Activated CD4-positive, alpha-beta T cell treated with anti-CD3 and anti-CD28 coated beads, Interleukin-2, amount 10 ng/mL, durations not matched to agents 7 days and 5 days (primary cell): ENCODE data around the gene CPSF7. TPM values are rescaled to one million over a fixed set of nuclear protein-coding genes. Genes with fewer than 3 reads are reported as not detected.
A peak's percentile ranks its signal among the peaks of the same experiment; 100 is the strongest.
"Not testable (repeated sequence)": the region's sequence is repeated elsewhere in the genome, so short reads cannot be mapped to it uniquely, and the experiment has no call there.

Experiments used
- CTCF ChIA-PET: fragments of 350-600 bp; sonication (Branson Sonifier 250); formaldehyde crosslinking; loops from one replicate; lab custom pipeline; 2021; ENCODE audit warnings: antibody characterized with exemption; lab: Charles Lee
- POLR2A ChIA-PET: fragments of 350-600 bp; sonication (Branson Sonifier 250); formaldehyde crosslinking; loops from one replicate; lab custom pipeline; 2021; ENCODE audit warnings: antibody characterized with exemption; lab: Charles Lee
- DNase-seq: peaks from one replicate; pipeline ENCODE4 v3.0.0-alpha.2; 2020
- H3K27ac Mint-ChIP-seq: one replicate; pipeline ENCODE4 v1.8.0; 2021; ENCODE audit warnings: mild to moderate bottlenecking, moderate library complexity, mixed read lengths
- H3K27me3 Mint-ChIP-seq: one replicate; pipeline ENCODE4 v1.8.0; 2021; ENCODE audit warnings: mixed read lengths
- H3K36me3 Mint-ChIP-seq: one replicate; pipeline ENCODE4 v1.8.0; 2021; ENCODE audit warnings: low read depth, mixed read lengths
- H3K4me1 Mint-ChIP-seq: one replicate; pipeline ENCODE4 v1.8.0; 2021; ENCODE audit warnings: mixed read lengths
- H3K4me3 Mint-ChIP-seq: one replicate; pipeline ENCODE4 v1.8.0; 2021; ENCODE audit warnings: mild to moderate bottlenecking, moderate library complexity, mixed read lengths
- H3K9me3 Mint-ChIP-seq: one replicate; pipeline ENCODE4 v1.8.0; 2021; ENCODE audit warnings: mixed read lengths
- total RNA-seq, 2 experiments: library from RNA; stranded (reverse); gene quantifications; one replicate each; pipeline ENCODE4 v1.2.3, GENCODE V29; 2021

Gene CPSF7
- total RNA-seq, 2 experiments from 2014 or later, result 106 to 133 TPM

GRCh38 chr11:61404641-61405040, 25.1 kb downstream of the CPSF7 start:
- CTCF ChIA-PET, result interaction anchor here (1.3 kb wide), 1 partner anchor 23 kb away, joined by 3 read pairs; no protein-coding TSS in a partner anchor
- Mint-ChIP-seq H3K9me3 (no peaks in the 10 kb centered on the region), H3K4me1 (no peaks in the 10 kb centered on the region), H3K27me3 (no peaks in the 10 kb centered on the region), H3K4me3 (no peak overlapping the region), H3K27ac (no peak overlapping the region), H3K36me3 (peaks cover 57% of the 10 kb centered on the region)
- POLR2A ChIA-PET, result no interaction called here
- DNase-seq, result no peak

DNA sequence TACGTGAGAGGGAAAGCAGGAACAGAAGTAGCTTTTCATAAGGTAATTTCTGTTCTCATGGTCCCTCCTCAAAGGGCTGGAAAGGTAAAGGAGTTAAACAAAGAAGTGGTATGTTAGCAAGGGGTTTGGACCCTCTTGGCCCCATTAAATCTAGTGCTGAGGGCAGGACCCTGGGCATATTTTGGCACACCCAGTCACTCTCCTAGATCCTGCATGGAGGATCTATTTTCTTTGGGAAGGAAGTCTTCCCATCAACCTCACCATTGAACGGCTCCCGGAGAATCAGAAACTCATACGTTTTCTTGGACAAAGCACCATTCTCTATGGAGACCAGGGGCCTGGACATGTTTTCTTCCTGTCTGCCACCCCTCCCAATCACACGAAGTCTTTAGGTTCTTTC, 25.7 kb downstream of the CPSF7 start:
- no peak overlapping the region for H3K4me3 Mint-ChIP-seq
- no peaks in the 10 kb centered on the region for H3K9me3 Mint-ChIP-seq
- H3K4me1 Mint-ChIP-seq, result no peaks in the 10 kb centered on the region
- H3K36me3 Mint-ChIP-seq, result peaks cover 54% of the 10 kb centered on the region
- no peaks in the 10 kb centered on the region for H3K27me3 Mint-ChIP-seq
- H3K27ac Mint-ChIP-seq, result no peak overlapping the region
- POLR2A ChIA-PET, result no interaction called here
- CTCF ChIA-PET, result interaction anchor here (1.3 kb wide), 2 partner anchors 11 to 24 kb away, joined by 3 to 5 read pairs; no protein-coding TSS in a partner anchor
- DNase-seq, result no peak

- Mint-ChIP-seq H3K4me3 (no peak overlapping the region), H3K27me3 (no peaks in the 10 kb centered on the region), H3K4me1 (no peaks in the 10 kb centered on the region), H3K36me3 (peaks cover 50% of the 10 kb centered on the region), H3K9me3 (no peaks in the 10 kb centered on the region), H3K27ac (no peak overlapping the region)
- DNase-seq, result no peak
- POLR2A ChIA-PET, result no interaction called here
- CTCF ChIA-PET, result interaction anchor here (1.3 to 2.9 kb wide), 2 partner anchors 11 to 67 kb away, joined by 5 to 9 read pairs; no protein-coding TSS in a partner anchor
Observed at GRCh38 chr11:61403658-61404057, 26.1 kb downstream of the CPSF7 start.

DNA sequence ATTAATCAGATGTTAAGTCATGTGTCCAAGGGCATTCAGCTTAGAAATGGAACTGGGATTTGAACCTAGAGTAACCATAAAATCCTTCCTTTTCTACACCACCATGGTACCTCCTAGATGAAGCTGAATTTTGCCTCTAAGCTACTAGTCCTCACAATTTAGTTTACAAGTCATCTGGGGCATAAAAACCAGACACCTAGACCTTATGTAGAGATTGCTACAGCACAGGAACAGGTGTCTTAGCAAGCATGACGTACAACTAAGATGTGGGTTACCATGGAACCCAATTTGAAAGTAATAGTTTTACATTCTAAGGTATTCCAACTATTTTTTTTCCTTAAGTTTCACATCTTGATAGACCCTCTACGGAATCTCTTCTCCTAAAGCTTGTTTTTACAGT, 28.2 kb downstream of the CPSF7 start:
- Mint-ChIP-seq H3K4me3 (no peak overlapping the region), H3K9me3 (no peaks in the 10 kb centered on the region), H3K27me3 (no peaks in the 10 kb centered on the region), H3K36me3 (peaks cover 33% of the 10 kb centered on the region), H3K4me1 (no peaks in the 10 kb centered on the region), H3K27ac (no peak overlapping the region)
- CTCF ChIA-PET, result interaction anchor here (1.3 to 2.9 kb wide), 7 partner anchors 9 to 65 kb away, joined by 3 to 9 read pairs (median 5); partner anchors contain the start of genes CPSF7, SDHAF2, TMEM138 and TMEM216
- no peak for DNase-seq
- POLR2A ChIA-PET, result no interaction called here

DNA sequence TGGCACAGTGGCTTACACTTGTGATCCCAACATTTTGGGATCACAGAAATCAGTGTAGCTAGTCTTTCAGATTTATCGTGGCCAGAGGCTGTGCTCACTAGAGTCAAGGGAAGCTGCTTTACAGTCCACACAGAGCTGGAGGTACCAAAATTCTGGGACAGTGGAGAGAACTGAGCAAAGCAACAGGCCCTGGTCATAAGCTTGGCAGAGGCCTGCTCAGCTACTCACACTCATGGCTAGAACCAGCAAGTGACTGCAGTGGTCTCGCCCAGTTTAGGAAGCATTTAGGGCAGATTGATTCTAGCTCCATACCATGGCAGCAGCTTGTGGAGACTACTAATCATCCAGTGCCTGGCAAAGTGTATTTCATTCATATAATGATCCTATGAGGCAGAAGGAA, 28.6 kb downstream of the CPSF7 start:
- H3K27ac Mint-ChIP-seq, result no peak overlapping the region
- no peak for DNase-seq
- no peak overlapping the region for H3K4me3 Mint-ChIP-seq
- POLR2A ChIA-PET, result no interaction called here
- CTCF ChIA-PET, result interaction anchor here (1.3 to 2.9 kb wide), 7 partner anchors 8 to 65 kb away, joined by 3 to 9 read pairs (median 5); partner anchors contain the start of genes CPSF7, SDHAF2, TMEM138 and TMEM216
- H3K4me1 Mint-ChIP-seq, result no peaks in the 10 kb centered on the region
- H3K36me3 Mint-ChIP-seq, result peaks cover 33% of the 10 kb centered on the region
- H3K9me3 Mint-ChIP-seq, result no peaks in the 10 kb centered on the region
- H3K27me3 Mint-ChIP-seq, result no peaks in the 10 kb centered on the region

DNA sequence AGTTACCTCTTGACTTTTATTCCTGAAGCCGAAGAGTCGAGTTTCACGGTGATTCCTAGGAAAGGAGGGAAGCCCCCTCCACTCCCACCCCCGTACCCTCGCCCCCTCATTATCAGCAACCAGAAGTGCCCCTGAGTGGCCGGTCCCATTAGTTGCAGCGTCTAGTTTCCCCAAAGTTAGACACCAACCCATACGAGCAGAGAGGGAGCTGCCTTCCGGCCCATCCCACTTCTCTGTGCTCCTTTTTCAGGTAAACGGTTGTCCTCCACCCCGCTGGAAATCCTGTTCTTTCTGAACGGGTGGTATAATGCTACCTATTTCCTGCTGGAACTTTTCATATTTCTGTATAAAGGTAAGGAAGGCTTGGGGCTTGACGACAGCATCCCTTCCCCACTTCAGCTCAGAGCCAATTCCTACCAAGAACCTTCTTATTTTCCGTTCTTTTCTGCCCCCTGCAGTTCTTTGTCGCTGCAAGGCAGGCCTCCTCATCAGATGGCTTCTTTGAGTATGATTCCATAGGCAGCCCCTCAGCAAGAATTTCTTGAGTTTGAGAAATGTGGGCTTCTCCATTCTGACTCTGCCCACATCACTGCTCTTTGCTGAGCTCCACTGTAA, 36.7 kb downstream of the CPSF7 start:
- no peak for DNase-seq
- H3K27me3 Mint-ChIP-seq, result no peaks in the 10 kb centered on the region
- H3K4me1 Mint-ChIP-seq, result peaks cover 25% of the 10 kb centered on the region
- ChIA-PET POLR2A (interaction anchor here (0.9 kb wide), 1 partner anchor 57 kb away, joined by 4 read pairs; no protein-coding TSS in a partner anchor), CTCF (interaction anchor here (0.9 to 4.2 kb wide), 13 partner anchors 8 to 208 kb away, joined by 3 to 22 read pairs (median 4); partner anchors contain the start of genes CPSF7 and SDHAF2)
- peaks cover 6% of the 10 kb centered on the region for H3K9me3 Mint-ChIP-seq
- peak overlapping the region; percentile 78 for H3K4me3 Mint-ChIP-seq
- H3K36me3 Mint-ChIP-seq, result peaks cover 8% of the 10 kb centered on the region
- peak overlapping the region; percentile 92 for H3K27ac Mint-ChIP-seq

- Mint-ChIP-seq H3K27ac (no peak overlapping the region), H3K4me1 (peaks cover 30% of the 10 kb centered on the region), H3K27me3 (no peaks in the 10 kb centered on the region), H3K4me3 (no peak overlapping the region), H3K9me3 (peaks cover 6% of the 10 kb centered on the region), H3K36me3 (peaks cover 7% of the 10 kb centered on the region)
- ChIA-PET POLR2A (no interaction called here), CTCF (interaction anchor here (0.6 to 1.3 kb wide), 4 partner anchors 26 to 94 kb away, joined by 3 to 4 read pairs (median 3); no protein-coding TSS in a partner anchor)
- no peak for DNase-seq
Observed at GRCh38 chr11:61390161-61390560, 39.6 kb downstream of the CPSF7 start.

- H3K9me3 Mint-ChIP-seq, result peaks cover 3% of the 10 kb centered on the region
- H3K27ac Mint-ChIP-seq, result no peak overlapping the region
- no peaks in the 10 kb centered on the region for H3K27me3 Mint-ChIP-seq
- no peak overlapping the region for H3K4me3 Mint-ChIP-seq
- peaks cover 5% of the 10 kb centered on the region for H3K4me1 Mint-ChIP-seq
- peaks cover under 1% of the 10 kb centered on the region for H3K36me3 Mint-ChIP-seq
- POLR2A ChIA-PET, result no interaction called here
- no peak for DNase-seq
- CTCF ChIA-PET, result interaction anchor here (0.7 to 6.8 kb wide), 21 partner anchors 8 to 216 kb away, joined by 3 to 88 read pairs (median 5); partner anchors contain the start of genes CPSF7, CYB561A3, DDB1 and SDHAF2
Observed at GRCh38 chr11:61384271-61385242, 45.2 kb downstream of the CPSF7 start.

DNA sequence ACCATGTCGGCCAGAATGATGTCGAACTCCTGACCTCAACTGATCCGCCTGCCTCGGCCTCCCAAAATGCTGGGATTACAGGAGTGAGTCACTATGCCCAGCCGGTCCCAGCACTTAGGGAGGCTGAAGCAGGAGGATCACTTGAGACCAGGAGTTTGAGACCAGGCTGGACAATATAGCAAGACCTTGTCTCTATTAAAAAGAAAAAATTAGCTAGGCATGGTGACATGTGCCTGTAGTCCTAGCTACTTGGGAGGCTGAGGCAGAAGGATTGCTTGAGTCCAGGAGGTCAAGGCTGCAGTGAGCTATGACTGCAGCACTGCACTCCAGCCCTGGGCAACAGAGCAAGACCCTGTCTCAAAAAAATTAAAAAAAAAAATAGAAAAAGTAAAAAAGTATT, 45.9 kb downstream of the CPSF7 start:
- H3K4me3 Mint-ChIP-seq, H3K27me3 Mint-ChIP-seq, DNase-seq, H3K4me1 Mint-ChIP-seq, H3K36me3 Mint-ChIP-seq, H3K9me3 Mint-ChIP-seq, POLR2A ChIA-PET, H3K27ac Mint-ChIP-seq: not testable (repeated sequence)
- CTCF ChIA-PET, result interaction anchor here (2.5 to 6.8 kb wide), 4 partner anchors 11 to 49 kb away, joined by 22 to 88 read pairs (median 24); partner anchors contain the start of genes CYB561A3, DDB1, TKFC and TMEM138

DNA sequence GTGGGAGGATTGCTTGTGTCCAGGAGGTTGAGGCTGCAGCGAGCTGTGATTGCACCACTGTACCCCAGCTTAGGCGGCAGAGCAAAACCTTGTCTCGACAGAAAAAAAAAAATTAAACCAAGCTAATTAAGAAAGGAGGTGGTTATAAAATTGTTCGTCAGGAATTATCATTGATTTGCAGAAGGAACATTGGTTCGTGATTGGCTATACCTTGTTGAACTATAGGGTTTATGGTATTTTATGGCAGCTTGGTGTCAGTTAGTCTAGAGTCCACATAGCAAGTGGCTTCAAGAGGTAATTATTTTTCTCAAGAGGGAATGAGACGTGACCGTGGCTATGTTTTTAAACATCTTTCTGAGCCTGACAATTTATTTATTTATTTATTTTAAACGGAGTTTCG, 48.9 kb downstream of the CPSF7 start:
- ChIA-PET POLR2A (interaction anchor here (0.6 kb wide), 1 partner anchor 391 kb away, joined by 3 read pairs; no protein-coding TSS in a partner anchor), CTCF (interaction anchor here (1.0 to 1.6 kb wide), 2 partner anchors 12 to 47 kb away, joined by 4 read pairs; partner anchors contain the start of gene TMEM216)
- Mint-ChIP-seq H3K27ac (no peak overlapping the region), H3K36me3 (peaks cover 5% of the 10 kb centered on the region), H3K9me3 (no peaks in the 10 kb centered on the region), H3K4me3 (no peak overlapping the region), H3K27me3 (no peaks in the 10 kb centered on the region), H3K4me1 (peaks cover 5% of the 10 kb centered on the region)
- DNase-seq, result no peak

DNA sequence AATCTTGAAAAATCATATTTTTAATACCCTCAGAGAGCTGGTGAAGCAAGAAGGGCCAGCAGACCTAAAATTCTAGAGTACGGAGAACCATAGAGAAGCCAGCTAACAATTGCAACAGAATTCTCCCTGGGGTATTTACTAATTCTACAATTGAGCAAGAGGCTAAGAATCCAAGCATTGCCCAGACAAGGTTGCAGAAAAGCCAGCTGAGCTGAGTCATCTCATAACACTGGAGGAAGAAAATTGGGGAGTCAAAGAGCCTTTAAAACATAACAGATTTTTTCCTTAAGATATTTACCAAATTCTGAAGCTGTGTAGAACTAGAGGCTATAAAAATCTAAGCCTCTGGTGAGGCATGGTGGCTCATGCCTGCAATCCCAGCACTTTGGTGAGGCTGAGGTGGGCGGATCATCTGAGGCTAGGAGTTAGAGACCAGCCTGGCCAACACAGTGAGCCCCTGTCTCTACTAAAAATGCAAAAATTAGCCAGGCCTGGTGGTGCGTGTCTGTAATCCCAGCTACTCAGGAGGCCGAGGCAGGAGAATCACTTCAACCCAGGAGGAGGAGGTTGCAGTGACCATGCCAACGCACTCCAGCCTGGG, 51.0 kb downstream of the CPSF7 start:
- ChIA-PET CTCF (interaction anchor here (1.5 kb wide), 1 partner anchor 42 kb away, joined by 3 read pairs; no protein-coding TSS in a partner anchor), POLR2A (no interaction called here)
- Mint-ChIP-seq H3K27ac (no peak overlapping the region), H3K9me3 (no peaks in the 10 kb centered on the region), H3K4me3 (no peak overlapping the region), H3K36me3 (peaks cover 18% of the 10 kb centered on the region), H3K4me1 (no peaks in the 10 kb centered on the region), H3K27me3 (no peaks in the 10 kb centered on the region)
- DNase-seq, result no peak
